IMR-90 (cell line): ENCODE results near the gene ODF2. TPM values are rescaled to one million over a fixed set of nuclear protein-coding genes. Genes with fewer than 3 reads are reported as not detected.

ENCODE experiments used
- ATAC-seq: fragments of 200-7000 bp; cut with Tn5 transposase; 2 replicates; pipeline ENCODE4 v1.9.1; 2020; ENCODE audit warnings: low read depth, mild to moderate bottlenecking, moderate library complexity
- BruUV-seq: library from RNA; stranded (reverse); fragments of 400-500 nt; replicated peaks from 2 replicates; lab custom pipeline; 2021; lab: Mats Ljungman, UMichigan
- CTCF ChIA-PET: fragments of 300-600 bp; formaldehyde crosslinking; extraction: SDS; loops from one replicate; lab custom pipeline; 2021; ENCODE audit warnings: antibody characterized with exemption; lab: Yijun Ruan, JAX
- POLR2A ChIA-PET: fragments of 300-600 bp; sonication (Branson Sonifier 250); formaldehyde crosslinking; loops from one replicate; lab custom pipeline; 2022; ENCODE audit warnings: antibody characterized with exemption; ENCODE audit not compliant: unreplicated experiment; lab: Charles Lee
- DNase-seq: peaks from one replicate; pipeline ENCODE4 v3.0.0; 2013
- H2AFZ ChIP-seq: replicated peaks from 2 replicates; pipeline ENCODE3; 2013; ENCODE audit warnings: low read length, mild to moderate bottlenecking; ENCODE audit not compliant: poor library complexity
- H2AK5ac ChIP-seq: 2 replicates; pipeline ENCODE4 v1.6.1; 2013; ENCODE audit warnings: low read depth, low read length, inconsistent platforms
- H2AK9ac ChIP-seq: replicated peaks from 2 replicates; pipeline ENCODE3; 2013; ENCODE audit warnings: mild to moderate bottlenecking, low read depth, low read length, moderate library complexity; ENCODE audit not compliant: poor library complexity
- H2BK120ac ChIP-seq: 2 replicates; pipeline ENCODE4 v1.6.1; 2013; ENCODE audit warnings: low read depth, low read length, inconsistent platforms
- H2BK15ac ChIP-seq: 3 replicates; pipeline ENCODE4 v1.6.1; 2013; ENCODE audit warnings: low read depth, low read length, inconsistent platforms
- H2BK20ac ChIP-seq: 2 replicates; pipeline ENCODE4 v1.6.1; 2013; ENCODE audit warnings: low read depth, mild to moderate bottlenecking, inconsistent platforms, low read length, moderate library complexity
- H2BK5ac ChIP-seq: 2 replicates; pipeline ENCODE4 v1.6.1; 2013; ENCODE audit warnings: mild to moderate bottlenecking, low read depth, low read length, inconsistent platforms; ENCODE audit not compliant: poor library complexity, severe bottlenecking
- H3K14ac ChIP-seq: replicated peaks from 2 replicates; pipeline ENCODE4 v1.6.1; 2013; ENCODE audit warnings: low read depth, low read length, inconsistent platforms
- H3K18ac ChIP-seq: 2 replicates; pipeline ENCODE4 v1.6.1; 2013; ENCODE audit warnings: low read depth, low read length, control low read depth
- H3K23ac ChIP-seq: 2 replicates; pipeline ENCODE4 v1.6.1; 2013; ENCODE audit warnings: low read depth, low read length, inconsistent platforms
- H3K27ac ChIP-seq: 2 replicates; pipeline ENCODE4 v1.5.1; 2013; ENCODE audit warnings: mild to moderate bottlenecking, control low read depth, low read length; ENCODE audit not compliant: insufficient read depth
- H3K27me3 ChIP-seq: 2 replicates; pipeline ENCODE4 v1.6.1; 2013; ENCODE audit warnings: low read length; ENCODE audit not compliant: control insufficient read depth, insufficient read depth
- H3K36me3 ChIP-seq: 2 replicates; pipeline ENCODE4 v1.6.1; 2013; ENCODE audit warnings: low read length, mixed read lengths; ENCODE audit not compliant: control insufficient read depth, insufficient read depth
- H3K4ac ChIP-seq: 2 replicates; pipeline ENCODE4 v1.6.1; 2013; ENCODE audit warnings: low read depth, low read length, inconsistent platforms
- H3K4me1 ChIP-seq: 2 replicates; pipeline ENCODE4 v1.6.1; 2013; ENCODE audit warnings: low read length, mixed read lengths; ENCODE audit not compliant: control insufficient read depth, insufficient read depth
- H3K4me2 ChIP-seq: 2 replicates; pipeline ENCODE4 v1.6.1; 2013; ENCODE audit warnings: low read depth, mild to moderate bottlenecking, control low read depth, low read length, moderate library complexity
- H3K4me3 ChIP-seq: 2 replicates; pipeline ENCODE4 v1.5.1; 2013; ENCODE audit warnings: low read depth, mild to moderate bottlenecking, control low read depth, low read length, moderate library complexity; ENCODE audit not compliant: insufficient read depth
- H3K56ac ChIP-seq: 2 replicates; pipeline ENCODE4 v1.6.1; 2013; ENCODE audit warnings: low read length, inconsistent platforms; ENCODE audit not compliant: insufficient read depth; ENCODE audit errors: extremely low read depth
- H3K79me1 ChIP-seq, 2 experiments: 2 replicates each; pipeline ENCODE4 v1.6.1; 2013; ENCODE audit warnings: low read length in 2 of 2, inconsistent platforms in 1 of 2, low read depth in 1 of 2
- H3K9ac ChIP-seq: 2 replicates; pipeline ENCODE4 v1.6.1; 2013; ENCODE audit warnings: low read depth, low read length, control low read depth
- H3K9me1 ChIP-seq: 2 replicates; pipeline ENCODE4 v1.6.1; 2013; ENCODE audit warnings: low read length, inconsistent platforms; ENCODE audit not compliant: insufficient read depth
- H3K9me3 ChIP-seq: 2 replicates; pipeline ENCODE4 v1.6.1; 2013; ENCODE audit warnings: low read length; ENCODE audit not compliant: control insufficient read depth, insufficient read depth
- H4K20me1 ChIP-seq: 2 replicates; pipeline ENCODE4 v1.6.1; 2013; ENCODE audit warnings: low read length, inconsistent platforms; ENCODE audit not compliant: insufficient read depth
- H4K5ac ChIP-seq: 2 replicates; pipeline ENCODE4 v1.6.1; 2013; ENCODE audit warnings: mild to moderate bottlenecking, low read depth, low read length, control low read depth
- H4K8ac ChIP-seq, 2 experiments: 2 replicates each; pipeline ENCODE4 v1.6.1; 2013; ENCODE audit warnings: low read depth in 2 of 2, low read length in 2 of 2, control low read depth in 1 of 2, inconsistent platforms in 1 of 2
- H4K91ac ChIP-seq: 2 replicates; pipeline ENCODE4 v1.6.1; 2013; ENCODE audit warnings: low read depth, low read length, inconsistent platforms; ENCODE audit not compliant: insufficient read depth
- BHLHE40 ChIP-seq: fragments of 150-350 bp; IDR thresholded peaks from 2 replicates; pipeline ENCODE4 v1.6.1; 2016; ENCODE audit warnings: mild to moderate bottlenecking, low read depth, low read length
- CHD1 ChIP-seq: IDR thresholded peaks from 2 replicates; pipeline ENCODE4 v1.6.1; 2012; ENCODE audit warnings: low read depth, low read length, improper control_type of control experiment
- CTCF ChIP-seq: conservative IDR thresholded peaks from 2 replicates; pipeline ENCODE4 v1.5.1; 2012; ENCODE audit warnings: mild to moderate bottlenecking, low read depth, low read length, improper control_type of control experiment
- ELK1 ChIP-seq: fragments of 150-350 bp; IDR thresholded peaks from 2 replicates; pipeline ENCODE4 v1.6.1; 2016; ENCODE audit warnings: low read depth, mild to moderate bottlenecking, low read length, moderate library complexity, borderline replicate concordance
- FOS ChIP-seq: fragments of 150-350 bp; IDR thresholded peaks from 2 replicates; pipeline ENCODE4 v1.6.1; 2016; ENCODE audit warnings: low read depth, low read length
- MAFK ChIP-seq: IDR thresholded peaks from 2 replicates; pipeline ENCODE4 v1.6.1; 2012; ENCODE audit warnings: low read depth, low read length, improper control_type of control experiment
- SMC3 ChIP-seq: fragments of 150-350 bp; IDR thresholded peaks from 2 replicates; pipeline ENCODE4 v1.6.1; 2016; ENCODE audit warnings: low read depth, mild to moderate bottlenecking, antibody characterized with exemption, low read length, moderate library complexity
- WGBS, 2 experiments: methylation state at CpG; one replicate each; pipeline versions ENCODE4 v1.1.5 to v1.1.7; 2013; ENCODE audit warnings: missing lambda C conversion rate in 2 of 2; ENCODE audit not compliant: insufficient read length in 1 of 2; ENCODE audit errors: extremely low coverage in 2 of 2; 5-methylcytosine and 5-hydroxymethylcytosine counted together
- dilution Hi-C: fragments of 300-500 bp; cut with HindIII; formaldehyde crosslinking; loops from one replicate; pipeline ENCODE4 v1.14.3; 2018; ENCODE audit warnings: low sequenced_read_pairs; ENCODE audit not compliant: unreplicated experiment
- in situ Hi-C: fragments of 300-500 bp; cut with MboI; formaldehyde crosslinking; loops from 3 replicates; pipeline ENCODE4 v1.14.3; 2019; ENCODE audit warnings: low sequenced_read_pairs, inconsistent platforms, mixed read lengths
- intact Hi-C: fragments of 100-400 bp; cut with micrococcal nuclease; formaldehyde crosslinking; loops from 2 replicates; pipeline ENCODE4 v1.10.0; 2022
- polyA plus RNA-seq, 3 experiments: library from polyadenylated mRNA; depleted of rRNA; stranded (reverse); fragments of >200 nt; gene quantifications; 2 replicates each; pipeline ENCODE4 v1.2.3, GENCODE V29; 2012; ENCODE audit warnings: low replicate concordance in 1 of 3
- total RNA-seq: library from RNA; depleted of rRNA; stranded (reverse); fragments of >200 nt; gene quantifications from 2 replicates; pipeline ENCODE4 v1.2.3, GENCODE V29; 2012

ODF2 gene
- total and polyA plus RNA-seq, 2 of the 4 experiments (the other 2 are of a cell fraction): 40.2 to 46.4 TPM

GRCh38 chr9:128409978-128410377, 45.8 kb upstream of the ODF2 start:
- H3K79me1 ChIP-seq: no peaks in the 10 kb centered on the region
- no peak overlapping the region for H2AK9ac ChIP-seq
- no peak overlapping the region for H2BK15ac ChIP-seq
- no peaks in the 10 kb centered on the region for H3K9me3 ChIP-seq
- H3K9ac ChIP-seq: no peak overlapping the region
- no peak overlapping the region for H3K18ac ChIP-seq
- peaks cover 15% of the 10 kb centered on the region for H3K27me3 ChIP-seq
- dilution Hi-C loops: no loop called here
- CTCF ChIA-PET: interaction anchor here (1.5 kb wide), 1 partner anchor 48 kb away, joined by 3 read pairs; no protein-coding TSS in a partner anchor
- intact Hi-C loops: no loop called here
- H4K5ac ChIP-seq: no peak overlapping the region
- no peaks in the 10 kb centered on the region for H3K36me3 ChIP-seq
- no peak overlapping the region for H3K4ac ChIP-seq
- peaks cover 4% of the 10 kb centered on the region; the same call in 1 of the 2 replicates for H3K9me1 ChIP-seq
- no peak overlapping the region for H3K56ac ChIP-seq
- no peak overlapping the region for H3K4me2 ChIP-seq
- H2BK20ac ChIP-seq: no peak overlapping the region
- H3K27ac ChIP-seq: no peak overlapping the region
- POLR2A ChIA-PET: no interaction called here
- H3K4me1 ChIP-seq: peaks cover 6% of the 10 kb centered on the region
- H3K23ac ChIP-seq: no peak overlapping the region
- H2AK5ac ChIP-seq: no peak overlapping the region
- in situ Hi-C loops: no loop called here
- H4K20me1 ChIP-seq: no peaks in the 10 kb centered on the region
- H4K8ac ChIP-seq: no peak overlapping the region
- no peak overlapping the region for H3K4me3 ChIP-seq
- ATAC-seq (no peak; the same call in 1 of the 2 replicates), DNase-seq (no peak)
- no peak overlapping the region for H2AFZ ChIP-seq
- BruUV-seq: no TSS peak
- 64% methylated on average over 4 of the region's 6 CpGs; no CpG with 5 or more reads in 1 of the 2 experiments for WGBS, 2 experiments
- TF ChIP-seq BHLHE40: no peak
- no peak for TF ChIP-seq FOS
- TF ChIP-seq CHD1: no peak
- TF ChIP-seq CTCF: peak; percentile 18; the same call in 1 of the 2 replicates
- TF ChIP-seq SMC3: no peak
- TF ChIP-seq MAFK: no peak
- TF ChIP-seq ELK1: no peak
- no peak overlapping the region for H2BK120ac ChIP-seq
- no peak overlapping the region for H2BK5ac ChIP-seq
- H4K91ac ChIP-seq: no peak overlapping the region
- no peak overlapping the region; the same call in 1 of the 2 replicates for H3K14ac ChIP-seq
